ENCODE data around the gene CHN1. TPM values are rescaled to one million over a fixed set of nuclear protein-coding genes. Genes with fewer than 3 reads are reported as not detected.

CHN1 gene
- total RNA-seq, 2 donors from 2014 or later = 13.3 to 30.7 TPM

DNA sequence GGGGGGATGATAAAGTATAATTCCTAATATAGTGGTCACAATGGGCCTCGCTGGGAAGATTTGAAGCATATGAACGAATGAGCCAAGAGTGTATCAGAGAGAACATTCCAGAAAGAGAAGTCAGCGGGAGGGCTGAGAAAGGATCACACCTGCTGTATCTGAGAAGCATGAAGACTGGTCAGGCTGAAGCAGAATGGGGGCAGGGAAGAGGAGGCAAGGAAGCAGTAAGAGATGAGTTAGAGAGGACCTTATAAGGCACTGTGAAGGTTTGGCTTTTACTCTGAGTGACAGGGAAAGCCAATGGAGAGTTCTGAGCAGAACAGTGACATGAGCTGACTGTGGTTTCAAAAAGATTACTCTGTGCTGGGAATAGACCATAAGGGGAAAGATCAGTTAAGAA is 73.5 kb downstream of the CHN1 start:
- Histone ChIP-seq H3K27me3 (replicated peaks; ENCODE audit: insufficient read depth) (no peaks in the 10 kb centered on the region), H3K9me3 (no peaks in the 10 kb centered on the region), H3K4me1 (ENCODE audit: control insufficient read depth in 1 of 2, low read depth in 2 of 2) (no peaks in the 10 kb centered on the region), H3K4me3 (no peak overlapping the region), H3K36me3 (no peaks in the 10 kb centered on the region), H3K27ac (no peak overlapping the region)
- ATAC-seq (ENCODE audit: insufficient number of reproducible peaks, low FRiP score, low read depth) = no peak
- TF ChIP-seq, protein P1, sequence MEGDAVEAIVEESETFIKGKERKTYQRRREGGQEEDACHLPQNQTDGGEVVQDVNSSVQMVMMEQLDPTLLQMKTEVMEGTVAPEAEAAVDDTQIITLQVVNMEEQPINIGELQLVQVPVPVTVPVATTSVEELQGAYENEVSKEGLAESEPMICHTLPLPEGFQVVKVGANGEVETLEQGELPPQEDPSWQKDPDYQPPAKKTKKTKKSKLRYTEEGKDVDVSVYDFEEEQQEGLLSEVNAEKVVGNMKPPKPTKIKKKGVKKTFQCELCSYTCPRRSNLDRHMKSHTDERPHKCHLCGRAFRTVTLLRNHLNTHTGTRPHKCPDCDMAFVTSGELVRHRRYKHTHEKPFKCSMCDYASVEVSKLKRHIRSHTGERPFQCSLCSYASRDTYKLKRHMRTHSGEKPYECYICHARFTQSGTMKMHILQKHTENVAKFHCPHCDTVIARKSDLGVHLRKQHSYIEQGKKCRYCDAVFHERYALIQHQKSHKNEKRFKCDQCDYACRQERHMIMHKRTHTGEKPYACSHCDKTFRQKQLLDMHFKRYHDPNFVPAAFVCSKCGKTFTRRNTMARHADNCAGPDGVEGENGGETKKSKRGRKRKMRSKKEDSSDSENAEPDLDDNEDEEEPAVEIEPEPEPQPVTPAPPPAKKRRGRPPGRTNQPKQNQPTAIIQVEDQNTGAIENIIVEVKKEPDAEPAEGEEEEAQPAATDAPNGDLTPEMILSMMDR (IDR thresholded peaks at IDR 0.05) = no peak
- no peak for DNase-seq (ENCODE audit: low spot score)

DNA sequence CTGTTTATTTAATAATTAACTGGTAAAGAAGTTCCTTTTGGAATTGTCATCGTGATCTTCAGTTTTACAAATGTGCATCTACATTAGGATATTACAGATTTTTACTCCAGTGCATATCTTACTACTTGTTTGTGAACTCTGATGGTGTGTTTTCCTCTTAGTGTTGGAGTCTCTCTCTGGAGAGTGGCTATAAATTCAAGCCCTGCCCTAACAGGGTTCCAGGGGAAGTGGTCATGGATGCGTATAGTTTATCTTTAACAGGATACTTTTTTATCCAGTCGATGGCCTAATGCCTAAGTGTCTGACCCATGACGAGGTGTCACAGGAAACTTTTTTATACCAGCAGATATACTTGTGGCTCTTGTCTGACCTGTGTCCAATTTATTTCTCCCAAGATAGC is 75.4 kb downstream of the CHN1 start:
- ATAC-seq (ENCODE audit: insufficient number of reproducible peaks, low FRiP score, low read depth) (no peak), DNase-seq (ENCODE audit: low spot score) (no peak)
- Histone ChIP-seq H3K27me3 (replicated peaks; ENCODE audit: insufficient read depth) (no peaks in the 10 kb centered on the region), H3K4me1 (ENCODE audit: control insufficient read depth in 1 of 2, low read depth in 2 of 2) (no peaks in the 10 kb centered on the region), H3K36me3 (no peaks in the 10 kb centered on the region), H3K9me3 (no peaks in the 10 kb centered on the region), H3K27ac (no peak overlapping the region), H3K4me3 (no peak overlapping the region)
- TF ChIP-seq, protein P1 (IDR thresholded peaks at IDR 0.05) = no peak

- H3K9me3 ChIP-seq = no peaks in the 10 kb centered on the region
- H3K4me3 ChIP-seq = no peak overlapping the region
- H3K36me3 ChIP-seq = no peaks in the 10 kb centered on the region
- DNase-seq (ENCODE audit: low spot score) (no peak), ATAC-seq (ENCODE audit: insufficient number of reproducible peaks, low FRiP score, low read depth) (no peak)
- H3K4me1 ChIP-seq (ENCODE audit: control insufficient read depth in 1 of 2, low read depth in 2 of 2) = no peaks in the 10 kb centered on the region
- no peaks in the 10 kb centered on the region for H3K27me3 ChIP-seq (replicated peaks; ENCODE audit: insufficient read depth)
- TF ChIP-seq, protein P1 (IDR thresholded peaks at IDR 0.05) = no peak
- no peak overlapping the region for H3K27ac ChIP-seq
These were observed 80.0 kb downstream of the CHN1 start for GRCh38 chr2:174925046-174925784.

GRCh38 chr2:174924061-174924693 is 81.0 kb downstream of the CHN1 start:
- TF ChIP-seq, protein P1 (IDR thresholded peaks at IDR 0.05) = no peak
- Histone ChIP-seq H3K9me3 (no peaks in the 10 kb centered on the region), H3K36me3 (no peaks in the 10 kb centered on the region), H3K4me3 (no peak overlapping the region), H3K27me3 (replicated peaks; ENCODE audit: insufficient read depth) (no peaks in the 10 kb centered on the region), H3K4me1 (ENCODE audit: control insufficient read depth in 1 of 2, low read depth in 2 of 2) (no peaks in the 10 kb centered on the region), H3K27ac (no peak overlapping the region)
- no peak for ATAC-seq (ENCODE audit: insufficient number of reproducible peaks, low FRiP score, low read depth)
- no peak for DNase-seq (ENCODE audit: low spot score)

DNA sequence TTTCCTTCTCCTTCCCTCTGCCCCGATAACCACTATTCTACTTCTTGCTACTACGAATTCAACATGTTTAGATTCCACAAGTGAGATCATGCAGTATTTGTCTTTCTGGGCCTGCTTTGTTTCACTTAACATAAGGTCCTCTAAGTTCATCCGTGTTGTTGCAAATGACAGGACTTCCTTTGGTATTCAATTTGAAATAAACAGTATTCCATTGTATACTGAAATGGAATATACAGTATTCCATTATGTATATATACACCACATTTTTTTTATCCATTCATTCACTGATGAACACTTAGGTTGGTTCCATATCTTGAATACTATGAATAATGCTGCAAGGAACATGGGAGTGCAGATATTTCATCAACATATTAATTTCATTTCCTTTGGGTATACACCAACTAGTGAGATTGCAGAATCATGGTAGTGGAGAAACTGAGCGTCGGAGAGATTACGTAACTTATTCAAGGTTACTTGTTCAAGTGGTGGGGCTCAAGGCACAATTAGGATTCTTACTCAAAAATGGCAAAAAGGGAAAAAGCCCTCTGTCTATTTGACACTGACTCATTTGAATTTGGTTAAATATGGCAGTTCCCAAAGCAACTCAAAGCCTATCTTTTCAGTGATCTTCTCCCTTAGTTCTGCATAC is 85.1 kb downstream of the CHN1 start:
- no peak for DNase-seq (ENCODE audit: low spot score)
- no peak for ATAC-seq (ENCODE audit: insufficient number of reproducible peaks, low FRiP score, low read depth)
- H3K27ac ChIP-seq = no peak overlapping the region
- no peaks in the 10 kb centered on the region for H3K27me3 ChIP-seq (replicated peaks; ENCODE audit: insufficient read depth)
- no peak overlapping the region for H3K4me3 ChIP-seq
- H3K36me3 ChIP-seq = no peaks in the 10 kb centered on the region
- H3K4me1 ChIP-seq (ENCODE audit: control insufficient read depth in 1 of 2, low read depth in 2 of 2) = peaks cover 7 to 8% of the 10 kb centered on the region in 2 donors
- TF ChIP-seq, protein P1 (IDR thresholded peaks at IDR 0.05) = no peak
- no peaks in the 10 kb centered on the region for H3K9me3 ChIP-seq
